H1 (cell line): ENCODE results near the gene PRKG2. TPM values are rescaled to one million over a fixed set of nuclear protein-coding genes. Genes with fewer than 3 reads are reported as not detected.

ENCODE experiments used
- CTCF ChIA-PET: fragments of 300-600 bp; sonication (Branson Sonifier 250); formaldehyde crosslinking; loops from one replicate; lab custom pipeline; 2021; ENCODE audit not compliant: partially characterized antibody; lab: Charles Lee
- POLR2A ChIA-PET: fragments of 300-600 bp; sonication (Branson Sonifier 250); formaldehyde crosslinking; loops from one replicate; lab custom pipeline; 2021; ENCODE audit warnings: inconsistent platforms; ENCODE audit not compliant: partially characterized antibody; lab: Charles Lee
- DNase-seq, 2 experiments: peaks; one replicate each; pipeline versions ENCODE4 v3.0.0 to v3.0.0-alpha.2; 2010 to 2022; ENCODE audit warnings: low spot score in 2 of 2, low read depth in 1 of 2, mixed read lengths in 1 of 2
- FAIRE-seq: peaks from 2 replicates; lab custom pipeline; 2011; peaks lifted over from hg19 to GRCh38; lab: Jason Lieb, UNC
- H2AFZ ChIP-seq: 2 replicates; pipeline ENCODE4 v1.8.1; 2012; ENCODE audit warnings: low read length, inconsistent platforms
- H2AK5ac ChIP-seq: 2 replicates; pipeline ENCODE4 v1.6.1; 2013; ENCODE audit warnings: low read depth, low read length
- H2BK120ac ChIP-seq: replicated peaks from 2 replicates; pipeline ENCODE3; 2013; ENCODE audit warnings: low read depth, low read length, inconsistent platforms
- H2BK12ac ChIP-seq: 2 replicates; pipeline ENCODE4 v1.6.1; 2013; ENCODE audit warnings: low read depth, low read length
- H2BK15ac ChIP-seq: 2 replicates; pipeline ENCODE4 v1.6.1; 2013; ENCODE audit warnings: low read length
- H2BK20ac ChIP-seq: 2 replicates; pipeline ENCODE4 v1.6.1; 2013; ENCODE audit warnings: low read length
- H2BK5ac ChIP-seq: 2 replicates; pipeline ENCODE4 v1.6.1; 2013; ENCODE audit warnings: low read depth, low read length
- H3K14ac ChIP-seq: 2 replicates; pipeline ENCODE4 v1.6.1; 2013; ENCODE audit warnings: inconsistent platforms; ENCODE audit not compliant: insufficient read length
- H3K18ac ChIP-seq: 2 replicates; pipeline ENCODE4 v1.6.1; 2013; ENCODE audit warnings: low read length; ENCODE audit errors: extremely low read depth
- H3K23ac ChIP-seq: 2 replicates; pipeline ENCODE4 v1.6.1; 2013; ENCODE audit warnings: inconsistent platforms; ENCODE audit not compliant: insufficient read length
- H3K23me2 ChIP-seq: 2 replicates; pipeline ENCODE4 v1.6.1; 2013; ENCODE audit warnings: low read depth, low read length
- H3K27ac ChIP-seq: 2 replicates; pipeline ENCODE4 v1.6.1; 2011; ENCODE audit warnings: low read depth, low read length, inconsistent platforms
- H3K27me3 ChIP-seq, 4 experiments: replicated peaks in 1 of 4; 1 replicate in 1 of 4; 2 replicates in 3 of 4; pipeline versions ENCODE4 v1.6.1 to v1.8.1; 2011 to 2013; ENCODE audit warnings: low read length in 3 of 4, mild to moderate bottlenecking in 3 of 4, inconsistent platforms in 2 of 4, mixed read lengths in 2 of 4, moderate library complexity in 1 of 4; ENCODE audit not compliant: control insufficient read depth in 3 of 4, insufficient read depth in 3 of 4; ENCODE audit errors: extremely low read depth in 1 of 4
- H3K36me3 ChIP-seq, 4 experiments: 2 replicates each; pipeline versions ENCODE4 v1.6.1 to v1.8.1; 2011 to 2013; ENCODE audit warnings: mild to moderate bottlenecking in 4 of 4, low read length in 3 of 4, moderate library complexity in 2 of 4, control low read depth in 1 of 4, inconsistent platforms in 1 of 4; ENCODE audit not compliant: insufficient read depth in 4 of 4, control insufficient read depth in 2 of 4
- H3K4ac ChIP-seq: replicated peaks from 2 replicates; pipeline ENCODE3; 2013; ENCODE audit warnings: low read length, low read depth, mixed read lengths, inconsistent platforms; ENCODE audit not compliant: insufficient read length
- H3K4me1 ChIP-seq, 4 experiments: replicated peaks in 1 of 4; 1 replicate in 1 of 4; 2 replicates in 3 of 4; pipeline versions ENCODE4 v1.6.1 to v1.8.1; 2011 to 2013; ENCODE audit warnings: low read length in 3 of 4, inconsistent platforms in 2 of 4, mixed read lengths in 1 of 4; ENCODE audit not compliant: insufficient read depth in 4 of 4, control insufficient read depth in 3 of 4
- H3K4me2 ChIP-seq, 2 experiments: 2 replicates each; pipeline versions ENCODE4 v1.6.1 to v1.8.1; 2011 to 2013; ENCODE audit warnings: low read depth in 2 of 2, low read length in 2 of 2, control low read depth in 1 of 2, inconsistent platforms in 1 of 2, mild to moderate bottlenecking in 1 of 2; ENCODE audit not compliant: insufficient read depth in 1 of 2
- H3K4me3 ChIP-seq, 4 experiments: fragments of 200-600, 300-600 bp in 1 of 4; sonication (generic), shearing (Covaris generic), sonication (Bioruptor Twin) in 1 of 4; 2 replicates each; pipeline versions ENCODE4 v1.5.1 to v1.8.1; 2011 to 2016; ENCODE audit warnings: low read length in 4 of 4, low read depth in 3 of 4, control low read depth in 2 of 4, inconsistent platforms in 2 of 4, mild to moderate bottlenecking in 2 of 4, mixed read lengths in 1 of 4, moderate library complexity in 1 of 4; ENCODE audit not compliant: insufficient read depth in 2 of 4; ENCODE audit errors: extremely low read depth in 1 of 4
- H3K56ac ChIP-seq: replicated peaks from 2 replicates; pipeline ENCODE3; 2013; ENCODE audit warnings: low read depth, mild to moderate bottlenecking, mixed read lengths, low read length, inconsistent platforms; ENCODE audit not compliant: insufficient read length
- H3K79me1 ChIP-seq: 2 replicates; pipeline ENCODE4 v1.6.1; 2013; ENCODE audit warnings: low read depth, low read length, control low read depth
- H3K79me2 ChIP-seq, 2 experiments: 2 replicates each; pipeline versions ENCODE4 v1.6.1 to v1.8.1; 2012 to 2013; ENCODE audit warnings: low read length in 2 of 2, mild to moderate bottlenecking in 2 of 2, inconsistent platforms in 1 of 2; ENCODE audit not compliant: insufficient read depth in 2 of 2, control insufficient read depth in 1 of 2
- H3K9ac ChIP-seq, 4 experiments: replicated peaks in 1 of 4; 1 replicate in 1 of 4; 2 replicates in 3 of 4; pipeline versions ENCODE4 v1.6.1 to v1.8.1; 2011 to 2013; ENCODE audit warnings: low read depth in 3 of 4, low read length in 3 of 4, control low read depth in 2 of 4, mild to moderate bottlenecking in 2 of 4, moderate library complexity in 2 of 4, inconsistent platforms in 1 of 4; ENCODE audit errors: extremely low read depth in 1 of 4
- H3K9me3 ChIP-seq, 2 experiments: 2 replicates each; pipeline versions ENCODE4 v1.6.1 to v1.8.1; 2012 to 2013; ENCODE audit warnings: mild to moderate bottlenecking in 2 of 2, moderate library complexity in 2 of 2, control low read depth in 1 of 2, inconsistent platforms in 1 of 2, low read depth in 1 of 2, low read length in 1 of 2, mixed read lengths in 1 of 2; ENCODE audit not compliant: insufficient read depth in 2 of 2
- H4K20me1 ChIP-seq, 2 experiments: replicated peaks in 1 of 2; 2 replicates each; pipeline versions ENCODE3 to v1.8.1; 2011 to 2013; ENCODE audit warnings: inconsistent platforms in 2 of 2, low read length in 2 of 2, mild to moderate bottlenecking in 1 of 2; ENCODE audit not compliant: insufficient read depth in 2 of 2, control insufficient read depth in 1 of 2
- H4K5ac ChIP-seq: 2 replicates; pipeline ENCODE4 v1.6.1; 2013; ENCODE audit warnings: low read length, low read depth, mixed read lengths, inconsistent platforms; ENCODE audit not compliant: insufficient read length
- H4K8ac ChIP-seq: 2 replicates; pipeline ENCODE4 v1.8.0; 2013; ENCODE audit warnings: mild to moderate bottlenecking, moderate library complexity, low read length, inconsistent platforms; ENCODE audit not compliant: insufficient read depth; ENCODE audit errors: extremely low read depth
- H4K91ac ChIP-seq: replicated peaks from 2 replicates; pipeline ENCODE3; 2013; ENCODE audit warnings: low read length, mixed read lengths, inconsistent platforms; ENCODE audit not compliant: insufficient read length
- ASH2L ChIP-seq: fragments of 200-600, 300-600 bp; sonication (generic); IDR thresholded peaks from one replicate; pipeline ENCODE4 v1.7.1; 2017; ENCODE audit warnings: low read length
- BRCA1 ChIP-seq: IDR thresholded peaks from 2 replicates; pipeline ENCODE4 v1.6.1; 2012; ENCODE audit warnings: low read depth, low read length, improper control_type of control experiment
- CHD1 ChIP-seq: IDR thresholded peaks from 2 replicates; pipeline ENCODE4 v1.6.1; 2012; ENCODE audit warnings: low read depth, low read length, improper control_type of control experiment
- CTCF ChIP-seq, 3 experiments: IDR thresholded peaks; 1 replicate in 2 of 3; 2 replicates in 1 of 3; pipeline versions ENCODE4 v1.5.1 to v1.6.1; 2011; ENCODE audit warnings: low read length in 3 of 3, mild to moderate bottlenecking in 3 of 3, inconsistent platforms in 2 of 3, low read depth in 1 of 3, moderate library complexity in 1 of 3; ENCODE audit not compliant: insufficient read depth in 1 of 3; ENCODE audit errors: control extremely low read depth in 1 of 3
- EZH2 ChIP-seq: fragments of 200-600 bp; sonication (generic); IDR thresholded peaks from 2 replicates; pipeline ENCODE4 v1.7.1; 2012; ENCODE audit warnings: low read depth, mild to moderate bottlenecking, moderate library complexity, low read length, inconsistent platforms; ENCODE audit not compliant: severe bottlenecking
- RBBP5 ChIP-seq: IDR thresholded peaks from 2 replicates; pipeline ENCODE4 v1.7.1; 2012; ENCODE audit warnings: low read depth, mild to moderate bottlenecking, inconsistent platforms, low read length, moderate library complexity, borderline replicate concordance
- RNF2 ChIP-seq: fragments of 200-900, 300-1000 bp; sonication (generic); IDR thresholded peaks from 2 replicates; pipeline ENCODE4 v1.7.1; 2016; ENCODE audit warnings: borderline replicate concordance, low read depth, mild to moderate bottlenecking, antibody characterized with exemption, low read length; ENCODE audit not compliant: poor library complexity, severe bottlenecking; ENCODE audit errors: missing control alignments
- RXRA ChIP-seq: IDR thresholded peaks from 2 replicates; pipeline ENCODE4 v1.6.1; 2011; ENCODE audit warnings: low read depth, mild to moderate bottlenecking, low read length, moderate library complexity; ENCODE audit not compliant: insufficient read depth
- SIRT6 ChIP-seq: IDR thresholded peaks from one replicate; pipeline ENCODE4 v1.7.1; 2012; ENCODE audit warnings: low read length, inconsistent platforms
- TEAD4 ChIP-seq: IDR thresholded peaks from 2 replicates; pipeline ENCODE4 v1.6.1; 2012; ENCODE audit warnings: low read depth, low read length, inconsistent platforms, mixed read lengths
- USF2 ChIP-seq: IDR thresholded peaks from 2 replicates; pipeline ENCODE4 v1.6.1; 2011; ENCODE audit warnings: low read length, improper control_type of control experiment
- WGBS, 2 experiments: shearing (Covaris generic) in 1 of 2; methylation state at CpG; one replicate each; pipeline versions ENCODE4 v1.1.6 to v1.1.7; 2013 to 2015; ENCODE audit warnings: low lambda C conversion rate in 2 of 2, mixed read lengths in 2 of 2, inconsistent platforms in 1 of 2, low coverage in 1 of 2, missing lambda C conversion rate in 1 of 2; ENCODE audit not compliant: insufficient replicate concordance in 2 of 2, insufficient coverage in 1 of 2, insufficient read length in 1 of 2; ENCODE audit errors: extremely low coverage in 1 of 2, missing lambda C conversion rate in 1 of 2; 5-methylcytosine and 5-hydroxymethylcytosine counted together
- polyA plus RNA-seq, 7 experiments: library from polyadenylated mRNA; depleted of rRNA in 3 of 7; stranded (reverse) in 5 of 7; unstranded in 2 of 7; fragments of >200 nt in 5 of 7; fragments of 200-250 nt in 2 of 7; gene quantifications; 1 replicate in 5 of 7; 2 replicates in 1 of 7; 4 replicates in 1 of 7; pipeline versions ENCODE4 v1.2.1 to v1.2.3, GENCODE V29; 2011 to 2013; ENCODE audit warnings: missing spikeins in 2 of 7, mixed read lengths in 2 of 7
- total RNA-seq: library from RNA; stranded (reverse); fragmentation: NEBNext Ultra II Directional; extraction: Animal tissue kit (Norgen Biotek cat#: 25700); gene quantifications from 2 replicates; pipeline ENCODE4 v1.2.1, GENCODE V29; 2021

The PRKG2 gene
- total and polyA plus RNA-seq, 2 of the 8 experiments (the other 6 are each of a cell fraction or from before 2014, with no cell fraction given): 0.45 to 1.2 TPM

GRCh38 chr4:81180916-81181315 is 34.1 kb downstream of the PRKG2 start:
- no peak for DNase-seq
- Histone ChIP-seq H2BK12ac (no peak overlapping the region), H3K79me1 (no peaks in the 10 kb centered on the region), H2BK5ac (no peak overlapping the region), H3K27ac (no peak overlapping the region), H3K4ac (no peak overlapping the region), H3K36me3 (no peaks in the 10 kb centered on the region), H3K4me3 (no peak overlapping the region), H4K8ac (no peak overlapping the region), H2BK15ac (no peak overlapping the region), H3K9ac (no peak overlapping the region), H2BK120ac (no peak overlapping the region), H3K27me3 (no peaks in the 10 kb centered on the region), H3K4me1 (no peaks in the 10 kb centered on the region), H2BK20ac (no peak overlapping the region), H3K18ac (no peak overlapping the region), H2AFZ (no peak overlapping the region), H3K4me2 (no peak overlapping the region), H3K56ac (no peak overlapping the region), H3K14ac (no peak overlapping the region), H3K23me2 (no peaks in the 10 kb centered on the region), H3K23ac (no peak overlapping the region), H2AK5ac (no peak overlapping the region), H4K20me1 (no peaks in the 10 kb centered on the region), H3K79me2 (no peaks in the 10 kb centered on the region), H4K5ac (no peak overlapping the region), H4K91ac (no peak overlapping the region), H3K9me3 (no peaks in the 10 kb centered on the region)
- ChIA-PET POLR2A (no interaction called here), CTCF (no interaction called here)
- no CpG with 5 or more reads among the region's 1 CpG for WGBS, 2 experiments
- FAIRE-seq: no peak
- TF ChIP-seq SIRT6 (no peak), CHD1 (no peak), ASH2L (no peak), USF2 (no peak), RNF2 (no peak), BRCA1 (no peak), TEAD4 (no peak), EZH2 (no peak), RXRA (no peak), CTCF (IDR thresholded peaks at IDR 0.05; ENCODE audit: control extremely low read depth in 1 of 3, insufficient read depth in 1 of 3, low read depth in 1 of 3, low read length in 3 of 3) (no peak), RBBP5 (no peak)
